Mesenteric fat pad (tissue), 1 donor: ENCODE results near the gene ALG8. TPM values are rescaled to one million over a fixed set of nuclear protein-coding genes. Genes with fewer than 3 reads are reported as not detected.

Experiments used
- DNase-seq: peaks from one replicate; pipeline ENCODE4 v3.0.0-alpha.2; 2020; ENCODE audit warnings: low spot score
- total RNA-seq: library from RNA; stranded (reverse); fragmentation: NEBNext Ultra II Directional; extraction: Animal tissue kit (Norgen Biotek cat#: 25700); gene quantifications from one replicate; pipeline ENCODE4 v1.2.1, GENCODE V29; 2021
- donor health status: DM: yes; HTN: yes; CAD: no.

Gene ALG8
- total RNA-seq, 1 donor from 2014 or later, result 46.2 TPM

DNA sequence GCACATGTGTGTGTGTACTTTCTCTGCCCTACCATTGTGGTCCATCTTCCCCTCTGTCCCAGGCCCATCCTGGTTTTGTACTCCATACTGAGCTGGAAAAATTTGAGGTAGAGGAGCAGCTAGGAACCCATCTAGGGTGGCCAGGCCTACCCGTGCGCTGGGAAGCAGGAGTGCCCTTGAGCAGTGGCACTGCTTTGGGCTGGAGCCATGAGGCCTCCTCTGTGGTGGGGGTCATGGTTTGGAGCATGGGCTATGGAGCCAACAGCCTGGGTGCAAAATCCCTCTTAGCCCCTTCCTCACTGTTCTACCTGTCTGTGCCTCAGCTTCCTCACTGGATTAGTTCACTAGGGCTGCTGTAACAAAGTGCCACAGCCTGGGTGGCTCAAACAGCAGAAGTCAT lies 21.9 kb upstream of the ALG8 start:
- no peak for DNase-seq

DNA sequence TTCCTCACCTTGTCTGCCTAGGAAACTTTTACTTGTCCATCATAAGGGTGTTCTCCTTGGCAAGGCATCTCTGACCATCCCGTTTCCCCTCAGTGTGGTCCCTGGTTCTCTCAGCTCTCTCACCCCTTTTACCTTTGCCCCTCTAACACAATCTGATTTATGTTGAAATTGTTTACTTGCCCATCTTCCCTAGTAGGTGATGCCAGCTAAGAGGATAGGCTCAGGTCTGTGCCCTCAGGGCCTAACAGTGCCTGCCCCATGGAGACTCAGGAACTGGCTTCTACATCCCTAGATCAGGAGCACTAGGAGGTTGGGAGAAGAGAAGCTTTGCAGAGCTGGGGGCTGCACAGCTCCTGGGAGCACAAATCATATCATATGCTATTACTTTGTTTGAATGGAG lies 21.1 kb upstream of the ALG8 start:
- DNase-seq, result no peak

DNA sequence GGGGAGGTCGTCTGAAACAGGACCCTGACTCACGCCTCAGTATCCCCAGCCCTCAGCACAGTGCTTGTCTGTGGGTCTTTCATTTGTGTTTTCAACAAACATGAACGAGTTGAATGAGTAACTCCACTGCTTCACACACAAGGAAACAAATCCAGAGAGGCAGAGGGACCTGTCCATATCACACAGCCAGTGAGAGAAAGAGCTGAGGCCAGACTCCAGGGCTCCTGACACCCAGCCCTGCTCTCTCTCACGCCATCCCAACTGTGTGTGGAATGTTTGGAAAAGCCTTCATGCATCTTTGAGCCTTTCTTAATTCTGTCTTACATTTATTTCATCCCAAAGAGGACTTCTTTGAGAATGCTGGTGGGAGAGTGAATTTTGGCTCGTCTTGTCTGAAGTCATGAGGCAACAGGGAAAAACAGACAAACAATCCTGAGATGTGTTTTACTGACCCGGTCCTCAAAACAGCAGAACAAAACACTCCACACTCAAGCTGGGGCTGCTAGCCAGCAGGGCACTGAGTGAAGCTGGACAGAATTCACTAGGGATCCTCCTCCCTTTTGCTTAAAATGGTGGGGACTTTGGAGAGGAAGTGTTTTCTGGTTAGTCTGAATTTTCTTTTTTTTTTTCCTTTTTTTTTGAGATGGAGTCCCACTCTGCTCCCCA lies 19.7 kb upstream of the ALG8 start:
- DNase-seq, result no peak

DNA sequence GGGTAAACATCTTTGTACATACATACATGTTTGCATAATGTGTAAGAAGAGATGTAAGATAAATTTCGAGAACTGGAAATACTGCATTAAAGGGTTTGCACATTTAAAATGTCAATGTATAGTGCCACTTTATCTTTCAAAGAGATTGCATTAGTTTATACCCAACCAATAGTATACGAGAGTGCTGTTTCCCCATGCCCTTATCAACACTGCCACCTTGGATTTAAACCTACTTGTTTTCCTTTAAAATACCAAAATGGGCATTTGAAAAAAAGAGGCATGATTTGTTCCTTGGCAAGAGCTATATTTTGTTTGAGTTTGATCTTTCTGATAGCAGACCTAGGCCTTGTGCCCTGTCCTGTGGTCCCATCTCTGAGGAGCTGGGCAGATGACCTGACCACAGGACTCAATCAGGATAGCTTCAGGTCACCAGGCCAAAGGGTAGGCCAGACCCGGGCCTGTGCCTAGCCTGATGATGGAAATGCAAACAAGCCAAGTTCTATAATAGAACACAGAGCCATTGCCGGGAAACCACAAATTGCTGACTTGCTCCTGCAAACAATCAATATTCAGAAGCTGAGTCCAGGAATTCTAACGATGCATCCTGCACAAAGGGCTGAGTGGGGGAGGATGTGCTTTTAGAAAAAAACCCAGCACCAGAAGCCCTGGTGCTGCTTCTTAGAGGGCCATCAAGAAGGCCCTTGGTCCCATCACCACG lies 16.9 kb upstream of the ALG8 start:
- DNase-seq, result no peak

DNA sequence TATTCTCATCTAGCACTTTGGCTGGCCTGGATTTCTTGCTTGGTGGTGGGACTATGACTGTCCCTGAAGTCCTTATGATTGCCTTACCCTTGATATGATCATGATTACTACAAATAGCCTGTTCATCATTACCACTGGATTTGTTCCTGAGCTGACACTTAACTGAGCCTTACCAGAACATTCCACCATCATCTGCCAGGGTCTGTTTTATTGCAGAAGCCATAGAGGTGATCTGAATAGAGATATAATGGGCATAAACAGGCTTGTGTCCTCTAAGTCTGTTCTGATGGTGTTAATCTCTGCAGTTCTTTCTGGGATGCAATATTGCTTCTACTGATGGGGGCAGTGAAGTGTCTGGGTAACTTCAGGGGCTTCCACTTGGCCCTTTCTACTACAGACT lies 12.4 kb upstream of the ALG8 start:
- DNase-seq, result no peak

DNA sequence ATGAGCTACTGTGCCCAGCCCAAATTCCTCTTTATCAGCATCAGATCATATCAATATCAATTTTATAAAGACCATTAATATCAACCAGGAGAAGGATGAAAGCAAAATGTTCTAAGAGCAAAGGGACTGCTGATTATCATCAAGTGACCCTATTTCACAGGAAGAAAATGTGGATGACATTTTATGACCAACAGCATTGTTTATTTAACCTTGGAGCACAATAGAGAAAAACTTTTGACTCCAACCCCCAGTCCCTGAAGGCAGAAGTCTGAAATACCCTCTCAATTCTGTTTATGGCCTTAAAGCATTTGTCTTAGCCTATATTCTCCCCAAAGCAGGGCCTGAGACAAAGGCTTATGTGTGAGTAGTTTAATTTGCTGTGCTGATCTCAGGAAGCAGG lies 11.3 kb upstream of the ALG8 start:
- DNase-seq, result no peak

DNA sequence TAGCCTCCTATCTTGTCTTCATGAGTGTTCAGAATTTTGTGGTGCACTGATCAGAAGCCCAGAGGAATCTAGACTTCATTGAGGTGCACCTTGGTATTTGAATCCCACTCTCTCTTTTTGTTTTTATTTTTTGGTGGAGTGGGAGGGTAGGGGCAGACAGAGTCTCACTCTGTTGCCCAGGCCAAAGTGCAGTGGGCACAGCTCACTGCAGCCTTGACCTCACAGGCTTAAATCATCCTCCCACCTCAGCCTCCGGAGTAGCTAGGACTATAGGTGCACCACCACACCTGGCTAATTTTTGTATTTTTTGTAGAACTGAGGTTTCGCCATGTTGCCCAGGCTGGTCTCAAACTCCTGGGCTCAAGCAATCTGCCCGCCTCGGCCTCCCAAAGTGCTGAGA lies 10.9 kb upstream of the ALG8 start:
- DNase-seq, result no peak

DNA sequence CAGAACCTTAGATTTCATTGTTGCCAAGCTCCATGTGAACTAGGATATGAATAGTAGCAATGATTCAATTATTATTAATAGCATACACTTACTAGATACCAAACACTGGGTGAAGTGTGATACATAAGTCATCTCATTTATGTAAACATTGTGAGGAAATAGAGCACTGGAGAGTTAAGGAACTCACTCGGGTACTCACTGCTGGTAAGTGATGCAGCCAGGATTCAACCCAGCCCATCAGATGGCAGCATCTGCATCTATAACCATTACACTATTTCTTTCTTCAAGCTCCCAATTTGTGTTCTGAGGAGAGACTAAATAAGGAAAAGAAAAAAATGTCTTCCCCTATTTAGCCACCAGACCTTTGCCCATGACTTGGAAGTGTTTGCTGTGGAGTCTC lies 10.2 kb upstream of the ALG8 start:
- no peak for DNase-seq

DNA sequence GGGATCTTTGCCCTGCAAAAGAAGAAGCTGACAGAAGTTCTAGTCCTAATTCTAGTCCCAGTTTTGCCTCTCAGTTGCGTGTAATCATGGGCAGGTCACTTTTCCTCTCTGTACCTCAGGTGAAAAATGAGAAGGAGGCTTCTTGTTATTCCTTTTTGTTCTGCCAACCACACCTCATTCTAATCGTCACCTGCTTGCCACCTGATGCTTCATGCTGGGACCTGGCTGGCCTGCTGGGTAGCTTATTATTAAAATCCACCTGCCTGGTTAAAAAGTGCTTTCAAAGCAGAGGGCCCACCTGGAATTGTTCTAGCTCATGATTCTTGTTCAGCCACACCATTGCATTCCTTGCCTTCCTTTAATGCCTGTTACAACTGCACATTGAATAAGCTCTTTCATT lies 8.4 kb upstream of the ALG8 start:
- DNase-seq, result no peak

DNA sequence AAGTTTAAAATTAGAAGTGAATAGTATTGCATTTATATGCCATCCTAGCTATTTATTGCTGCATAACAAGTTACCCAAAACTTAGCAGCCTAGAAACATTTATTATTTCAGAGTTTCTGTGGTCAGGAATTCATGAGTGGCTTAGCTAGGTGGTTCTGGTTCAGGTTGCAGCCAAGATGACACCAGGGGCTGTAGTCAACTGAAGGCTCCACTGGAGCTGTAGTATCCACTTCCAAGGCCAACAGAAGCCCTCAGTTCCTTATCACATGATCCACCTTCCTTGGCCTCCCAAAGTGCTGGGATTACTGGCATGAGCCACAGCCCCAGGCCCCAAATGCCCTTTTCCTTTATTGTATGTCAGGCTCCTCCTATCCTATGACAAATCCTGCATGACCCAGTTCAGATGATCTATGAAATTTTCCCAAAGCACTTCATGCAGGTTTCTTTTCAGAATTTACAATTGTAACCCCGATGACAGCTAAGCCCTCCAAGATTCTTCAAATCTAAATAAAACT lies 6.1 kb upstream of the ALG8 start:
- DNase-seq, result no peak

DNA sequence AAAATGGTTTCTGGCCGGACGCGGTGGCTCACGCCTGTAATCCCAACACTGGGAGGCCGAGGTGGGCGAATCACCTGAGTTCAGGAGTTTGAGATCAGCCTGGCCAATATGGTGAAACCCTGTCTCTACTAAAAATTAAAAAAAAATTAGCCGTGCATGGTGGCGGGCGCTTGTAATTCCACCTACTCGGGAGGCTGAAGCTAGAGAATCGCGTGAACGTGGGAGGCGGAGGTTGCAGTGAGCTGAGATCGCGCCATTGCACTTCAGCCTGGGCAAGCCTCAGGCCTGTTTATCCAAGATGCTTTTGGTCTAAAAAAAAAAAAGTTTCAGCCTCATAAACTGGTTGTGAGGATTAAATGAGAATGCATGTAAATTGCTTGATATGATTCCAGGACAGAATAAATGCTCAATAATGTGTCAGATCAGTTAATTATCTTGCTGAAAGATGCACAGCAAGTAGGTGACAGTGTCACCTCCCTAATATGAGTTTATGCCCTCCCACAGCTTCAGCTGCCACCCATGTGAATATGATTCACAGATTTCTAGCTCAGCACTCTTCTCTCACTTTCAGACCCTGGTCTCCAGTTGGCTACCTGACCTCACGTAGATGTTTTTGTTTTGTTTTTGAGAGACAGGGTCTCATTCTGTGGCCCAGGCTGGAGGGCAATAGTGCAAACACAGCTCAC lies 1.1 kb upstream of the ALG8 start:
- DNase-seq, result peak; percentile 39

DNA sequence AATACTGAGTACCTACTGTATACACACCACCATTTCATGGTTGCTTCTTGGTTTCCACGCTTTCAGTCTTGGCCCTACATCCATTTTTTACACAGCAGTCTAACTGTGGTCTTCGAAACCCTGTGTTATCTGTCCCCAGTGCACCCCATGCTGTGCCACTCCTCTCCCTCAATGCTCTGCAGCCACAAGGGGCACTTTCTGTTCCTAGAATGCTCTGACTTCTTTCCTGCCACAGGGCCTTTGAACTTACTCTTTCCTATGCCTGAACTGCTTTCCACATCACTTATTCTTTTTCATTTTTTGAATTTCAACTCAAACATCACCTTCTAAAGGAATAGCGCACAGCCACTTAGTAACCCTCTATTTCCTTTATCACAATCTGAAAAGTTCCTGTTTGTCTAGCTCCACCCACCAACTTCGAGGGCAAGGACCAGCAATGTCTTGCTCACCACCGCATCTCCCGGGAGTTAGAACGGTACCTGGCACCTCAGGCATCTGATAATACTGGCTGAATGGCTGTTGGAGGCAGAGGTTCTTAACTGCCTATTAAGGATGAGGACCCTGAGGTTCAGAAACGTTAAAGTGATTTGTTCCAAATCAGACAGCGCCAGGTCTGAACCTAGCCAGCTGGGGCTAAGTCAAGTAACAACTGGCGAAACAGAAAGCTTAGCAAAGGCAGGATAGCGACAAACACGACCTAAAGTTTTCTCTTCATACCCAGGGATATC lies 568 bp downstream of the ALG8 start:
- peak; percentile 45 for DNase-seq

DNA sequence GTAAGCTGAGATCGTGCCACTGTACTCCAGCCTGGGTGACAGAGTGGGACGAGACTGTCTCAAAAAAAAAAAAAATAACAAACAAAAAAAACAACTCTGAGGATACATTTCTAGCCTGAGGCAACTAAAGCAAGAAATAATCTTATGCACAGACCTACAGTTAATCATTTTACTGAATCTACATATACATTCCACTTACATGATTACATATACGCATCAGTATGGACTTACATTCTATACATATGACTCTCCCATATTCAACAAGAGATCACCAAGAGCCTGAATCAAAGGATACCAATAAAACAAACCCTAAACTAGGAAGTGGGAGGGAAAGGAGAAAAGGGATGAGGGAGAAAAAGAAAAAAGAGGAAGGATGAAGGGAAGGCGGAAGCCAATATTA lies 1.1 kb downstream of the ALG8 start:
- DNase-seq, result no peak

DNA sequence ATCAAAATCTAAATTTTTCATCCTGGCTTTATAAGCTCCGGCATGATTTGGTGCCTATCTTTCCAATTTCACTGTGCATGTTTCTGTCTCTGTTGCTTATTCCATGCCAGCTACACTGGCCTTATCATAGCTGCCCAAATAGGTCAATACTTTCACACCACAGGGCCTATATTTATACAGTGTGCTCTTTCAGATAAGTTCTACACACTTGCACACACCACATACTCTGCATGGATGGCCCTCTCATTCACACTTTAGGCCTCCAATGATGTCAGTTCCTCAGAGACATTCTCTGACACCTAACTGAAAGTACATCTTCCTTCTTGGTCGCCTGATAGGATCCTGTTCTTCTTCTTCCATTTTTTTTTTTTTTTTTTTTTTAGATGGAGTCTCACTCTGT lies 7.0 kb downstream of the ALG8 start:
- no peak for DNase-seq

DNA sequence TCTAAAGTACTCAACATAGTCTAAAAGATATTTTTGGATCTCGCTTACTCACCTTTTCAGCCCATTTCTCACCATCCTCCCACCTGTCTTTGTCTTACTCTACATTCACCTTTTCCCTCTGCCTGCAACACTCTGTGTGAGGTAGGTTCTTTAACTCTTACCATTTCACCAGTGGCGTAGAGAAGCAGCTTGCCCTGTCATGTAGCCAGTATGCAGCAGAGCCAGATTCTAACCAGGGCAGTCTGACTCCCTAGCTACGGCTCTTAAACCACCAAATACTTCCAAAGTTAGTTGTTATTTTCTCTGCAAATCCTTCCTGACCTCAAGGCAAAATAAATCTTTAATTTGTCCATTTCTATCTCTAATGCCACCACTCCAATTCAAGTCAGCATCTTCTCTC lies 7.5 kb downstream of the ALG8 start:
- DNase-seq, result no peak

DNA sequence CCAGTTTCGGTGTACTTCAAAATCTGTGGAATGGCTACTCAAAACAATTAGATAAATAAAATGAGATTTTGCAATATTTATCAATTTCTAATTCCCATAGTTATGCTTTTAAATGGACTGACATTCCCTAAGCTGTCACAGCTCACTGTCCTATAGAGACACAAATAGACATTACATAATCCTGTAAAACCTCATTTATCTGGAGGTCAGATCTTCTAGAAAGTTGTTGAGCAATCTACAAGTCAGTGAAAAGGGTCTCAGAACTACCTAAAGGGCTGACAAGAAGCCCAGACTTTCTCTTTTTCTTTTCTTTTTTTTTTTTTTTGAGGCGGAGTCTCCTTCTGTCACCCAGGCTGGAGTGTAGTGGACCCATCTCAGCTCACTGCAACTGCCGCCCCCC lies 12.0 kb downstream of the ALG8 start:
- DNase-seq, result no peak

DNA sequence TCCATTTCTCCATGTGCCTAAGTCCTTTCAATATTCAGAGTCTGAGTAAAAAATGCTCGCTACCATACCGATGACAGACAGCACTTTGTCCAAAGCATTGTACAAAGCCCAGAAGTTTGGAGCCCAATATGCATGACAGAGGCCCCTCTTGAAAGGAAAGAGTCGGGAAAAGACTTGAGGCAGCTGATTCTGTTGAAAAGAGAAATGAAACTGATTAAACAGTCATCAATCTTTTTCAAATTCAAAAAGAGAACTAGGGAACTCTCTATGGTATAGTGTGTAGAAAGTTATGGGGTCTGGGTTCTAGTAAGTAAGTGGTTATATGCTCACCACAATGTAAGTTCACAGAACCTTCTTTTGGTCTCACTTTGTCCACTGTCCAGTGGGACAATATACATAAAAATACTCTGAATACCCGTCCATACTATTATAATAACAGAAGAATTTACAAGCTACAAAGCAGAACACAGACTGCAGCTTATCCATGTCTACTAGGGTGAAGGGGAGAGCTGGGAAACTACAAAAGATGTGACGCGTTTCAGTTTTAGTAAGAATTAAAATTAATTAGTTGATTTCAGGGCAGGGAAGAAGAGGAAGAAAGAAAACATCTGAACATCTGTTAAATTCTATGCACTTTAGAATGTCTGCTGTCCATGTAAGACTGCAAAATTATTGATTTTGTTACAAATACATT lies 26.7 kb downstream of the ALG8 start:
- DNase-seq, result no peak

DNA sequence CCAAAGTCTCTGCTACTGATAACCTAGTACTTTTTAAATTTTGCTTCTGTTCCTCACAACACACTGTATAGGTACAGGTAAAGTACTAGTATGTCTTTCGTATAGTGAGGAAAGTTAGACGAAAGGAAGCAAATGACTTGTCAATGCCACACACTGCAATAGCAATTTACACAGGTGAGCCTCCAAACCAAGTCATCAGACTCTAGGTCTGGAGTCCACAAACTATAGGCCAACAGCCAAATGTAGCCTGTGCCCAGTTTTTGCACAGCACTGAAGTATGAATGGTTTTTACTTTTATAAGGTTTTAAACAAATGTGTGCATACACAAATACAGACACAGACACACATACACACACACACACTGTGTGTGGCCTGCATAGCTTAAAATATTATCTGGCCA lies 28.1 kb downstream of the ALG8 start:
- no peak for DNase-seq

DNA sequence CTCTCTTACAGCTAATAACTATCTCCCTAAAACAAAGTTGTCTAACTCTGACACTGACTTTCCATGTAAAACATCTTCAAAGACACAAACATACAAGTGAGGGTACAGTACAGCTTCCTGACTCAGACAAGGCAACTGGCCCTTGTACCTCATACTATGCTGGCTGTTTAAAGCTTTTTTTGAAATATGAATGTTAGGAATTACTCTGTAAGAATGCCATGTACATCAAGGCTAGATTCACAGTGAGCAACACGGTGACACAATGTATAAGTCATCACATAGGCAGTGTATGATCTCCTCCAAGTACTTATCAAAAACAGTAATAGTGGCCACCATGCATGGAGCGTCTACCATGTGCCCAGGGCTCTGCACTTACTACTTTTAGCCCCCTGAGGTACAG lies 28.6 kb downstream of the ALG8 start:
- no peak for DNase-seq

DNA sequence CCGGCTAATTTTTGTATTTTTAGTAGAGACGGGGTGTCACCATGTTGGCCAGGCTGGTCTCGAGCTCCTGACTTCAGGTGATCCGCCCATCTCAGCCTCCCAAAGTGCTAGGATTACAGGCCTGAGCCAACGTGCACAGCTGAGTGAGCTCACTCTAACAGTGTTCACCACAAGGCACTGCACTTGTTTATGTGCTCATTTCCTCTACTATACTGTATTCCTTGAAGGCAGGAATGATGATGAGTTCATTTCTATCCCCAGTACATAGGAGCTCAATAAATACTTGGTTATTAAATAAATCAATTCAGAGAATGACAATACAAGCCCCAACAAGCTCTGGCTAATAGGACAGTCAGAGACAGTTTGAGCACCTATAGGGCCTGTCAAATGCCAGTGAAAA lies 29.1 kb downstream of the ALG8 start:
- no peak for DNase-seq
